Prostate gland (tissue), 2 donors: ENCODE measurements around the gene GALNT13.

ENCODE experiments used
- CTCF ChIP-seq, 4 experiments: fragments of 200-600 bp in 2 of 4; fragments of 450-650 bp in 2 of 4; sonication (generic) in 2 of 4; IDR thresholded peaks; 1 replicate in 3 of 4; 2 replicates in 1 of 4; pipeline ENCODE4 v1.5.1; 2016 to 2019; ENCODE audit warnings: antibody characterized with exemption in 4 of 4, mild to moderate bottlenecking in 2 of 4, moderate library complexity in 2 of 4
- POLR2A ChIP-seq: fragments of 450-650 bp; IDR thresholded peaks from one replicate; pipeline ENCODE4 v1.6.1; 2016; ENCODE audit warnings: antibody characterized with exemption, mild to moderate bottlenecking

DNA sequence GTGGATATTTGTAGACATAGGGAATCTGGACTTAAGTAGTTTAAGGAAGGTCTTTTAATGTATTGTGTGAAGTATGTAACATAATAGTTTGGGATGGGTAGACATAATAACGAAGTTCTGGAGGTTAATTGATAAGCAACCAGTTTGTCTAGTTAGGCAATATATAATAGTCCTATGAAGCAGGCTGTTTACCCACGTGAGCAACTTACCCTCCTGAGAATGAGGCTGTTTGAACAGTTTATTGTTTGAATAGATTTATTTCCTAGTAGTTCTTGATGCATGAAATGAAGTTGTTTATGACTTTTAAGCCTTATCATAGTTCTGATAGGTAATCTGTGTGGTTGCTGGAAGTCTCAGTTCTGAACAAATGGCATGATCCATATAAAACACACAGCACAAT lies 361.5 kb downstream of the GALNT13 start:
- TF ChIP-seq CTCF (IDR thresholded peaks at IDR 0.05) (no peak), POLR2A (no peak)
